ENCODE results near the gene LSM14A. TPM values are rescaled to one million over a fixed set of nuclear protein-coding genes. Genes with fewer than 3 reads are reported as not detected.
"Not testable (repeated sequence)": the region's sequence is repeated elsewhere in the genome, so short reads cannot be mapped to it uniquely, and the experiment has no call there.

Gene LSM14A
- total RNA-seq, 1 donor from 2014 or later, result 76.9 TPM

DNA sequence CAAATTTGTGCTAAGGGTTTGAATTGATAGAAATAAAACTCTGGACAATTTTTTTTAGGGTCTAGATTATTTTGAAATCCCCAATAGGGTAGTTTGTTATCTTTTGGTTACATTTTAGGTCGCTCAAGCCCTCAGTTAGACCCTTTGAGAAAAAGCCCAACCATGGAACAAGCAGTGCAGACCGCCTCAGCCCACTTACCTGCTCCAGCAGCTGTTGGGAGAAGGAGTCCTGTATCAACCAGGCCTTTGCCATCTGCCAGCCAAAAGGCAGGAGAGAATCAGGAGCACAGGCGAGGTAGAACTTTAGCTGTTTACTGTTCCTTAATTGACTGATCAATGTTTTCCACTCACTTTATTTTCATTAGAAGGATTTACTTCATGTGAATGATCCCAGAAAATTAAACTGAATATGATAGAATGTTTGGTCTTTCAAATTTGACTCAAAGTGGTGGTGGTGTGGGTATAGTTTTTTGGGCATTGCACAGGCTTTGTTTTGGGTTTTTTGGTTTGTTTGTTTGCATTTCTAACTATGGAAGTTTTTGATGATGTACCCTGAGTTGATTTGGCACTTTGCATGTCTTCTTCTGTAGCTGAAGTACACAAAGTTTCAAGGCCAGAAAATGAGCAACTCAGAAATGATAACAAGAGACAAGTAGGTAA, 42.8 kb downstream of the LSM14A start:
- H3K4me3 ChIP-seq (ENCODE audit: low read depth, low read length), result no peak overlapping the region
- TF ChIP-seq, protein P1, sequence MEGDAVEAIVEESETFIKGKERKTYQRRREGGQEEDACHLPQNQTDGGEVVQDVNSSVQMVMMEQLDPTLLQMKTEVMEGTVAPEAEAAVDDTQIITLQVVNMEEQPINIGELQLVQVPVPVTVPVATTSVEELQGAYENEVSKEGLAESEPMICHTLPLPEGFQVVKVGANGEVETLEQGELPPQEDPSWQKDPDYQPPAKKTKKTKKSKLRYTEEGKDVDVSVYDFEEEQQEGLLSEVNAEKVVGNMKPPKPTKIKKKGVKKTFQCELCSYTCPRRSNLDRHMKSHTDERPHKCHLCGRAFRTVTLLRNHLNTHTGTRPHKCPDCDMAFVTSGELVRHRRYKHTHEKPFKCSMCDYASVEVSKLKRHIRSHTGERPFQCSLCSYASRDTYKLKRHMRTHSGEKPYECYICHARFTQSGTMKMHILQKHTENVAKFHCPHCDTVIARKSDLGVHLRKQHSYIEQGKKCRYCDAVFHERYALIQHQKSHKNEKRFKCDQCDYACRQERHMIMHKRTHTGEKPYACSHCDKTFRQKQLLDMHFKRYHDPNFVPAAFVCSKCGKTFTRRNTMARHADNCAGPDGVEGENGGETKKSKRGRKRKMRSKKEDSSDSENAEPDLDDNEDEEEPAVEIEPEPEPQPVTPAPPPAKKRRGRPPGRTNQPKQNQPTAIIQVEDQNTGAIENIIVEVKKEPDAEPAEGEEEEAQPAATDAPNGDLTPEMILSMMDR (conservative IDR thresholded peaks at IDR 0.05; ENCODE audit: low read depth, low read length), result no peak
- no peak for DNase-seq (ENCODE audit: low read depth)

DNA sequence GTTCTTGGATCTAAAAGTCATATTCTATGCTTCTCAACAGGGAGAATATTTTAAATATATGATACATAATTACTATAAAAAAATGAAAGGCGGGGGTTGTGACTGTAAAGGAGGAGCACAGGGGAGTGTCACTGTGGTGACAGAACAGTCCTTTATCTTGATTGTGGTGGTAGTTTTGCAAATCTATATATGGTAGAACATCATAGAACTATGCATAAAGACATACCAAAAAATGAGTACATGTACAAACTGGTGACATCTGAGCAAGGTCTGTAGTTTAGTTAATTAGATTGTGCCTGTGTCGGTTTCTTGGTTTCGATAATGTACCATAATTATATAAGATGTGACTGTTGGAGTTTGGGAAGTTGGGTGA, 43.3 kb downstream of the LSM14A start:
- TF ChIP-seq, protein P1 (conservative IDR thresholded peaks at IDR 0.05; ENCODE audit: low read depth, low read length), result no peak
- no peak for DNase-seq (ENCODE audit: low read depth)
- no peak overlapping the region for H3K4me3 ChIP-seq (ENCODE audit: low read depth, low read length)

DNA sequence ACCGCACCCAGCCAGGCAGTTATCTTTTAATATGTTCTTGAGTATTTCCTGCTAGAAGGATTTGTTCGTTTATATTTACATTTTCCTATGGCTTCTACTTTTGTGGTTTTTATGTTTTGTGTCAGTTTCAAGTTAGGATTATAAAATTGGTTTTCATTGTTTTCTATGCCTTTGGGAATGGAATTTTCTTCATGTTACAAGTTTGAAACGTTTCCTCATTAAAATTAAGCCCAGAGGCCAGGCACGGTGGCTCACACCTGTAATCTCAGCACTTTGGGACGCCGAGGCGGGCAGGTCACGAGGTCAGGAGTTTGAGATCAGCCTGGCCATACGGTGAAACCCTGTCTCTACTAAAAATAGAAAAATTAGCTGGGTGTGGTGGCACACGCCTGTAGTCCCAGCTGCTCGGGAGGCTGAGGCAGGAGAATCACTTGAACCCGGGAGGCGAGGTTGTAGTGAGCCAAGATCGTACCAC, 44.5 kb downstream of the LSM14A start:
- H3K4me3 ChIP-seq (ENCODE audit: low read depth, low read length); DNase-seq (ENCODE audit: low read depth): not testable (repeated sequence)

DNA sequence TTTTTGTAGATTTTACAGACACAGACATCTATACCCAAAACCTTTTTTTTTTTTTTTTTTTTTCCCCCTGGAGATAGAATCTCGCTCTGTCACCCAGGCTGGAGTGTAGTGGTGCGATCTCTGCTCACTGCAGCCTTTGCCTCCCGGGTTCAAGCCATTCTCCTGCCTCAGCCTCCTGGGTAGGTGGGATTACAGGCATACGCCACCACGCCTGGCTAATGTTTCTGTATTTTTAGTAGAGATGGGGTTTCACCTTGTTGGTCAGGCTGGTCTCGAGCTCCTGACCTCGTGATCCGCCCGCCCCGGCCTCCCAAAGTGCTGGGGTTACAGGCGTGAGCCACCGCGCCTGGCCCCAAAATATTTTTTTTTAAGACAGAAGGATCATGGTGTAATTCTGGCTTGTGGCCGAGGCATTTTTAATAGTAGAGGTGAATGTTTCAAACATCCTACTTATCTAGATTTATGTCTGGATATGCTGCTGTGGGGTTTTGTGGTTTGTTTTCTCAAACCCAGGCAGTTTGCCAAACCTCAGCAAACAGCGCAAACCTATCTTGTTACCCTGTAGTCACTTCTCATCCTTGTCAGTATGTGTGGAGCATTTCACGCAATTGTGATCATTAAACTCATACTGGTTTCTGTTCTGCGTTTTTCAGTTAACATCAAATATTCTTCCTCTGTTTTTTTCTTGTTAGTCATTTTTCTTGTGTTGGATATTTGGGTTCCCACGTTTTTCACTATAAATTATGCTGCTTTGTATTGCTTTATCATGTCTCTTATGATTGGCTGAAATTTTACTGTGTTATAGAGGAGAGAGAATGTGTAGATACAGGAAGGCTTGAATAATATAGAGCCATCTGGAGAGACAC, 45.9 kb downstream of the LSM14A start:
- DNase-seq (ENCODE audit: low read depth), result no peak
- H3K4me3 ChIP-seq (ENCODE audit: low read depth, low read length), result no peak overlapping the region
- TF ChIP-seq, protein P1 (conservative IDR thresholded peaks at IDR 0.05; ENCODE audit: low read depth, low read length), result no peak

DNA sequence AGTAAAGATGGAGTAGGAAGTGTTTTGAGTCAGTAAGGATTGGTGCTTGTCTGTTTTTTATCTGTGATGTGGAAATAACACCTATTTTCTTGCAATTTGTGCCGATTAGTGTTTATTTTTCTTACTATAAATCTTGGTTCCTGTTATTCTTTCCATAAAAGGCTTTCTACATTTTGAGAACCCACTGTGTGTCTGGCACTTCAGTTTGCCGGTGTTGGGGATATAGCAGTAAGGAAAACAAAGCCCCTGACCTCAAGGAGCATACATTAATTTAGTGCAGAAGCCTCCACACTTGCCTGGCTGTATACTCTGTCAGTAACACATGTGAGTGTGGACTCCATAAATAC, 46.5 kb downstream of the LSM14A start:
- TF ChIP-seq, protein P1 (conservative IDR thresholded peaks at IDR 0.05; ENCODE audit: low read depth, low read length), result no peak
- H3K4me3 ChIP-seq (ENCODE audit: low read depth, low read length), result no peak overlapping the region
- no peak for DNase-seq (ENCODE audit: low read depth)

DNA sequence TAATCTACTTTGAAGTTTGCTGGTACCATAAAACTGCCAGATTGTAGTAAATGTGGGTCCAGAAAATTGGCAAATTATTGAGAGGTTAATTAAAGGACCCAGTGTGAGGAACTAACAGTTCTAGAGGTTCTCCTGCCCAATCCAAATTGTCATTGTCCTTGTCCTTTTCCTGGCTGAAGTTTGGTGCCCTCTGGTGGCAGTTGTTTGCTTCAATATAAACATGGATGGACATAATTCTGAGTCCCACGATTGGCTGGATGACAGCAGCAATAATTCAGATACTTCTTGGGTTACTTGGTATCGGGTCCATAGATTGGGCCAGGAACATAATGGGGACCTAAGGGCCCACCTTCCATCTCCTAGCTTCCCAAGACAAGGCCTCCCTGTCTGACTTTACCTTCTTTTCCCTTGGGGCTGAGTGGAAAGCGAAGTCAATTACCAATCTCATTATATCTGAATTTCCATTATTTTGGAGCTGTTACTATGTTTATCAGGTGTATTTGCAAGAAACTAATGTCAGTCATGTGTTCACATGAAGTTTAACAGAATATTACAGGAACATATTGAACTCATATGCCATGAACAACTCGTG, 48.3 kb downstream of the LSM14A start:
- no peak overlapping the region for H3K4me3 ChIP-seq (ENCODE audit: low read depth, low read length)
- TF ChIP-seq, protein P1 (conservative IDR thresholded peaks at IDR 0.05; ENCODE audit: low read depth, low read length), result peak; percentile 90
- no peak for DNase-seq (ENCODE audit: low read depth)

DNA sequence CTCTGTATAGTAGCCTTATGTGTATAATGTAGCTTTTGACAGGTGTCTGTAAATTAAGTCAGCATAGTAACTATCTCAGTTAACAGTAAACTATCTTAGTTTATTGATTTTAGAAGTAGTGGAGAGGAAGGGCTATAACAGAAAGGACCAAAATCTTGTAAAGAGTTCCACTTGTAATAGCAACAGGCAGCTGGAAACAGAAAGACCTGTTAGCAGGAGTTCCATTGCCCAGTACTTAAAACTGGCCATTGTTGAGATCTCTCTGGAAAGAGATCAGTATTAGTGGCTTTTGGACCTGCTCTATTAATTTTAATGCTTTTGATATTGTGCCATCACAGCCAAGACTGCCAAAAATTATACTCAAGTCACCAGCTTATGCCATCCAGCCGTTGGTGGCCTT, 50.1 kb downstream of the LSM14A start:
- DNase-seq (ENCODE audit: low read depth), result no peak
- no peak overlapping the region for H3K4me3 ChIP-seq (ENCODE audit: low read depth, low read length)
- TF ChIP-seq, protein P1 (conservative IDR thresholded peaks at IDR 0.05; ENCODE audit: low read depth, low read length), result no peak
